Bronchial epithelial cell (primary cell): ENCODE measurements around the gene SNTG2. TPM values are rescaled to one million over a fixed set of nuclear protein-coding genes. Genes with fewer than 3 reads are reported as not detected.

ENCODE experiments used
- DNase-seq: peaks from one replicate; pipeline ENCODE4 v3.0.0-alpha.2; 2010; ENCODE audit warnings: low read depth
- FAIRE-seq: peaks from 2 replicates; lab custom pipeline; 2011; peaks lifted over from hg19 to GRCh38; lab: Jason Lieb, UNC
- H3K27me3 ChIP-seq: 2 replicates; pipeline ENCODE4 v1.5.1; 2011; ENCODE audit warnings: low read length; ENCODE audit not compliant: control insufficient read depth, insufficient read depth
- H3K36me3 ChIP-seq: 2 replicates; pipeline ENCODE4 v1.5.1; 2011; ENCODE audit warnings: low read length; ENCODE audit not compliant: control insufficient read depth, insufficient read depth
- H3K4me3 ChIP-seq: 2 replicates; pipeline ENCODE4 v1.5.1; 2011; ENCODE audit warnings: mild to moderate bottlenecking, low read depth, low read length, control low read depth
- total RNA-seq: library from RNA; depleted of rRNA; stranded (reverse); fragments of >200 nt; gene quantifications from 2 replicates; pipeline ENCODE4 v1.2.1, GENCODE V29; 2014
- TF ChIP-seq, protein P1 (sequence below): IDR thresholded peaks from 2 replicates; pipeline ENCODE4 v1.5.1; 2011; ENCODE audit warnings: mild to moderate bottlenecking, moderate library complexity, low read length, control low read depth, inconsistent platforms; ENCODE audit not compliant: insufficient read depth, severe bottlenecking

SNTG2 gene
- total RNA-seq, 1 donor from 2014 or later = not detected

DNA sequence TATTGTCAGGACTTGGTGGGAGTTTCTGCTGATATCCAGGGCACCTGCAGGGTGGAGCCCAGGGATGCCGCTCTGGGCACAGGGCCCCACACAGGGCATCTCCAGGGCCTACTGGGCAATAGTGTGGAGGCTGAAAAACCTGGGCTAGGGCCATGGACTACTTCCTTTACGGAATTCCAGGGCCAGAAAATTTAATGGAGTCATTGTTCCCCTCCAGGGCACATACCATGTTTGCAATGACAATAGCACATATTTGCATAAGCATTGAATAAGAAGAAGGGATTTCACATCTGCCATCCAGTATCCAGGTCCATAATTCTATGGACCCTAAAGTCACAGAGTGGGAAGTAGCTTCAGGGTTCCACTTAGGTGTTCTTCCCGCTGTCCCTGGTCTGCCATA lies 358.9 kb downstream of the SNTG2 start:
- TF ChIP-seq, protein P1, sequence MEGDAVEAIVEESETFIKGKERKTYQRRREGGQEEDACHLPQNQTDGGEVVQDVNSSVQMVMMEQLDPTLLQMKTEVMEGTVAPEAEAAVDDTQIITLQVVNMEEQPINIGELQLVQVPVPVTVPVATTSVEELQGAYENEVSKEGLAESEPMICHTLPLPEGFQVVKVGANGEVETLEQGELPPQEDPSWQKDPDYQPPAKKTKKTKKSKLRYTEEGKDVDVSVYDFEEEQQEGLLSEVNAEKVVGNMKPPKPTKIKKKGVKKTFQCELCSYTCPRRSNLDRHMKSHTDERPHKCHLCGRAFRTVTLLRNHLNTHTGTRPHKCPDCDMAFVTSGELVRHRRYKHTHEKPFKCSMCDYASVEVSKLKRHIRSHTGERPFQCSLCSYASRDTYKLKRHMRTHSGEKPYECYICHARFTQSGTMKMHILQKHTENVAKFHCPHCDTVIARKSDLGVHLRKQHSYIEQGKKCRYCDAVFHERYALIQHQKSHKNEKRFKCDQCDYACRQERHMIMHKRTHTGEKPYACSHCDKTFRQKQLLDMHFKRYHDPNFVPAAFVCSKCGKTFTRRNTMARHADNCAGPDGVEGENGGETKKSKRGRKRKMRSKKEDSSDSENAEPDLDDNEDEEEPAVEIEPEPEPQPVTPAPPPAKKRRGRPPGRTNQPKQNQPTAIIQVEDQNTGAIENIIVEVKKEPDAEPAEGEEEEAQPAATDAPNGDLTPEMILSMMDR = no peak
- Histone ChIP-seq H3K36me3 (no peaks in the 10 kb centered on the region), H3K27me3 (no peaks in the 10 kb centered on the region), H3K4me3 (no peak overlapping the region)
- DNase-seq (no peak), FAIRE-seq (no peak)

GRCh38 chr2:1310202-1310601 lies 359.6 kb downstream of the SNTG2 start:
- FAIRE-seq = no peak

GRCh38 chr2:1310866-1311265 lies 360.2 kb downstream of the SNTG2 start:
- no peaks in the 10 kb centered on the region for H3K27me3 ChIP-seq
- TF ChIP-seq, protein P1 = no peak
- DNase-seq (no peak), FAIRE-seq (no peak)
- H3K4me3 ChIP-seq = no peak overlapping the region
- H3K36me3 ChIP-seq = no peaks in the 10 kb centered on the region

More at GRCh38 chr2:1310202-1310601, 359.6 kb downstream of the SNTG2 start:
- no peak for DNase-seq
- Histone ChIP-seq H3K36me3 (no peaks in the 10 kb centered on the region), H3K27me3 (no peaks in the 10 kb centered on the region), H3K4me3 (no peak overlapping the region)
- TF ChIP-seq, protein P1 = no peak

DNA sequence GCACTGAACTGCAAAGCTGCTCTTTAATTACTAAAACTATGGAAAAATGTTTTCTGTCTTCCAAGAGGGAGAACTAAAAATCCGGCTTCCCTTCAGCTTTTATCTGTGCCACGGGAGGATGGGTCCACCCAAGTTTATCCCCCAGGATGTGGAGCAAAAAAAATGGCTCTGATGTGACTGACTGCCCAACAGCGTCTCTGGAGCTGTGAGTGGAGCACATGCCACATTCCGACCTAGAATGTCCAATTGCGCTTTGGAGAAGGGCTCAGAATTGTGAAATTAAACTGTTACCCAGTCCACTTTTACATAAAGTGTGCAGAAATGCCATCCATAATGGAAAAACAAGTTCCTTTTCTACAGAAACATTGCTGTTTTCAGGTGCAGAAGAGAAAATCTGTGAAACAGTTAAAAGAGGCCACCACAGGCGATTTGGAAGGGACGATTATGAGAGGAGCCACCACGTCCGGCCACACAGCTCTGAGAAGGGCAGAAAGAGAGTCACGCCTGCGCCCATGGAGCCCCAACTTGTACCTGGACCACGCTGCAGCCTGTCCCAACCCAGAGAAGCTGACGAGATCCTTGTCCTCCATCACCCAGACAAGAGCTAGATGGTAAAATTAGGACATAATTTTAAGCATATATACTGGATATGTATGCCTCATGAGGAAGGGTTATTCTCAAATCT lies 362.7 kb downstream of the SNTG2 start:
- Histone ChIP-seq H3K27me3 (no peaks in the 10 kb centered on the region), H3K36me3 (no peaks in the 10 kb centered on the region), H3K4me3 (no peak overlapping the region)
- DNase-seq = no peak
- no peak for FAIRE-seq
- TF ChIP-seq, protein P1 = no peak

GRCh38 chr2:1314254-1314653 lies 363.6 kb downstream of the SNTG2 start:
- FAIRE-seq (no peak), DNase-seq (no peak)
- Histone ChIP-seq H3K27me3 (no peaks in the 10 kb centered on the region), H3K4me3 (no peak overlapping the region), H3K36me3 (no peaks in the 10 kb centered on the region)
- TF ChIP-seq, protein P1 = no peak

GRCh38 chr2:1318366-1319009 lies 367.8 kb downstream of the SNTG2 start:
- TF ChIP-seq, protein P1 = no peak
- FAIRE-seq (no peak), DNase-seq (no peak)
- H3K36me3 ChIP-seq = no peaks in the 10 kb centered on the region
- H3K4me3 ChIP-seq = no peak overlapping the region
- no peaks in the 10 kb centered on the region for H3K27me3 ChIP-seq
